ENCODE measurements around the gene ARMH3. TPM values are rescaled to one million over a fixed set of nuclear protein-coding genes. Genes with fewer than 3 reads are reported as not detected.

Gene ARMH3
- total and polyA plus RNA-seq, 4 donors, result 14.0 to 25.1 (median 20.8) TPM

DNA sequence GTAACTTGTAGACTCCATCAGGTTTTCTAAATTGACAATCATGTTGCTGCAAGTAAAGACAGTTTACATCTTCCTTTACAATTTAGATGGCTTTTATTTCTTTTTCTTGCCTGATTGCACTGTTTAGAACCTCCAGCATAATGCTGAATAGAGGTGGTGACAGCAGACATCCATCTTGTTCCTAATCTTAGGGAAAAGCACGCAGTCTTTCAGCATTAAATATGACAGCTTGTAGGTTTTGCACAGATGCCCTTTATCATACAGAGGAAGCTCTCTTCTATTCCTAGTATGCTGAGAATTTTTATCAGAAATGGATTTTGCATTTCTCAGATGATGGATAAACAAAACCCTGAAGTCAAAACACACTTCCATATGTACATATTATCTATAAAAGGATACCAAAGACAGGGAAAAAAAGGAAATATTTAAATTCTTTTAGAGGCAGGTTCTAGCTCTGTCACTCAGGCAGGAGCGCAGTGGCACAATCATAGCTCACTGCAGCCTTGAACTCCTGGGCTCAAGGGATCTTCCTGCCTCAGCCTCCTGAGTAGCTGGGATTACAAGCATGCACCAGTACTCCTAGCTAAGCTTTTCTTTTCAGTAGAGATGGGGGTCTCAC is 143.3 kb downstream of the ARMH3 start:
- Histone ChIP-seq H3K4me3 (ENCODE audit: low read depth, low read length) (no peak overlapping the region), H3K4me1 (ENCODE audit: control insufficient read depth, insufficient read depth, low read length) (no peaks in the 10 kb centered on the region), H3K9me3 (ENCODE audit: control insufficient read depth, insufficient read depth, low read length) (no peaks in the 10 kb centered on the region), H3K27me3 (ENCODE audit: control insufficient read depth, insufficient read depth, low read length) (no peaks in the 10 kb centered on the region), H3K36me3 (ENCODE audit: control insufficient read depth, insufficient read depth, low read length) (peaks cover 5% of the 10 kb centered on the region), H3K27ac (ENCODE audit: low read depth, low read length) (no peak overlapping the region)
- no peak for DNase-seq (ENCODE audit: low read depth in 4 of 6, low spot score in 6 of 6)
- WGBS (ENCODE audit: insufficient coverage), result 100% methylated on average over 1 of the region's 2 CpGs

- Histone ChIP-seq H3K9me3 (ENCODE audit: control insufficient read depth, insufficient read depth, low read length) (no peaks in the 10 kb centered on the region), H3K27ac (ENCODE audit: low read depth, low read length) (no peak overlapping the region), H3K4me3 (ENCODE audit: low read depth, low read length) (no peak overlapping the region), H3K4me1 (ENCODE audit: control insufficient read depth, insufficient read depth, low read length) (peaks cover 6% of the 10 kb centered on the region), H3K36me3 (ENCODE audit: control insufficient read depth, insufficient read depth, low read length) (peaks cover 3% of the 10 kb centered on the region), H3K27me3 (ENCODE audit: control insufficient read depth, insufficient read depth, low read length) (no peaks in the 10 kb centered on the region)
- no peak for DNase-seq (ENCODE audit: low read depth in 4 of 6, low spot score in 6 of 6)
- WGBS (ENCODE audit: insufficient coverage), result 60% methylated on average over 1 of the region's 4 CpGs
Measured at GRCh38 chr10:101906586-101907183, 149.3 kb downstream of the ARMH3 start.

DNA sequence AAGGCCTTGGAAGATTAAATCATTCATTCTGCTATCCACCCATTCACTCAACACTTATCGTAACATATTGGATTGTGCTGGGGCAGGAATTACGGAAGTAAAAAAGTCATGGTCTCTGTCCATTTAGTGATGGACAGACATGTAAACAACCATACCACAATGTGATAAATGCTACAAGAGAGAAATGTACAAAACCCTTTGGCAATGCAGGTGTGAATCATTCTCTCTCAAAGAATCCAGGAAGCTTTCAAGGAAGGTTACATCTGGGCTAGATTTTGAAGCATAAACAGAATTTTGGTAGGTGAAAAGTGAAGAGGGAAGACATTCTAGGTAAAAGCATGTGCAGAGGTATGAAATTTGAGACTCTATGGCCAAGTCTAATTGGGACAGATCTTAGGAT is 150.7 kb downstream of the ARMH3 start:
- H3K36me3 ChIP-seq (ENCODE audit: control insufficient read depth, insufficient read depth, low read length), result no peaks in the 10 kb centered on the region
- no peak overlapping the region for H3K4me3 ChIP-seq (ENCODE audit: low read depth, low read length)
- WGBS (ENCODE audit: insufficient coverage), result no CpG with 5 or more reads among the region's 2 CpGs
- peaks cover 9% of the 10 kb centered on the region for H3K4me1 ChIP-seq (ENCODE audit: control insufficient read depth, insufficient read depth, low read length)
- no peaks in the 10 kb centered on the region for H3K9me3 ChIP-seq (ENCODE audit: control insufficient read depth, insufficient read depth, low read length)
- DNase-seq (ENCODE audit: low read depth in 4 of 6, low spot score in 6 of 6), result no peak
- H3K27ac ChIP-seq (ENCODE audit: low read depth, low read length), result no peak overlapping the region
- no peaks in the 10 kb centered on the region for H3K27me3 ChIP-seq (ENCODE audit: control insufficient read depth, insufficient read depth, low read length)

DNA sequence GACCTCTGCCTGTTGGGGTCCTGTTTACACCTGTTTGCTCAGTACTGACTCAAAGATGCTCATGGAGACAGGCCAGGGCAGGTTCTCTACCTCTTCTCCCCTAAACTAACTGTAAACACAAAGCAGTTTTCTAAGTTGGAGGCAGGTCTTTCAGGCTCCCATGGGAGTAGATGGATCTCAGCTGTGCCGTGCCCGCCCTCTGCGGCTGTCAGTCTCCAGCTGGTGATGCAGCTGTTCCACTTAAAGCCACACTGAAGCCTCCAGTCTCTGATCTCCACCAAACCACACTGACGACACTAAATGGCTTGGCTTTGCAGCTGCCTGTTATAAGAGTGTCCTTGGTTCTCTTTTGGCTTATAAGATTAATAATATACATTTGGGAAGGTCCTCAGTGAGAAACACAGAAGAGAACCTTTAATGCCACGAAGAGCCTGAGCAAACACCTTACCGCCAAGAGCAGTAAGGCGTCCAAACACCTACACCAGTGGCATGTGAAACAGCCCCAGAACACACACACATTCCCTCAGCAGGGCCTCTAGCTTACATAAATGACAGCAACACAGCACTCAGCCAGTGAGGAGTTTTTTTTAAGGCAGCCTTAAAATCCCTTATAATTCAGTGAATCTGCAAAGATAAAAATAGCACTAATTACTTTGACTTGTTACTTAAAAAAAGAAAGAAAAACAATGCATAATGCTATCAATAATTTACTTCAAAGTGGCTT is 152.0 kb downstream of the ARMH3 start:
- H3K9me3 ChIP-seq (ENCODE audit: control insufficient read depth, insufficient read depth, low read length), result no peaks in the 10 kb centered on the region
- H3K36me3 ChIP-seq (ENCODE audit: control insufficient read depth, insufficient read depth, low read length), result no peaks in the 10 kb centered on the region
- H3K27ac ChIP-seq (ENCODE audit: low read depth, low read length), result no peak overlapping the region
- no peak overlapping the region for H3K4me3 ChIP-seq (ENCODE audit: low read depth, low read length)
- peak in 2 of 6 donors; percentile 53 to 64 for DNase-seq (ENCODE audit: low read depth in 4 of 6, low spot score in 6 of 6)
- peaks cover 9% of the 10 kb centered on the region for H3K4me1 ChIP-seq (ENCODE audit: control insufficient read depth, insufficient read depth, low read length)
- no peaks in the 10 kb centered on the region for H3K27me3 ChIP-seq (ENCODE audit: control insufficient read depth, insufficient read depth, low read length)
- 53% methylated on average over 3 of the region's 7 CpGs for WGBS (ENCODE audit: insufficient coverage)

- no peak overlapping the region for H3K27ac ChIP-seq (ENCODE audit: low read depth, low read length)
- no peak overlapping the region for H3K4me3 ChIP-seq (ENCODE audit: low read depth, low read length)
- WGBS (ENCODE audit: insufficient coverage), result no CpG with 5 or more reads among the region's 4 CpGs
- no peaks in the 10 kb centered on the region for H3K9me3 ChIP-seq (ENCODE audit: control insufficient read depth, insufficient read depth, low read length)
- peaks cover 12% of the 10 kb centered on the region for H3K4me1 ChIP-seq (ENCODE audit: control insufficient read depth, insufficient read depth, low read length)
- no peaks in the 10 kb centered on the region for H3K36me3 ChIP-seq (ENCODE audit: control insufficient read depth, insufficient read depth, low read length)
- DNase-seq (ENCODE audit: low read depth in 4 of 6, low spot score in 6 of 6), result no peak
- no peaks in the 10 kb centered on the region for H3K27me3 ChIP-seq (ENCODE audit: control insufficient read depth, insufficient read depth, low read length)
Measured at GRCh38 chr10:101902820-101903145, 153.2 kb downstream of the ARMH3 start.

- no peaks in the 10 kb centered on the region for H3K9me3 ChIP-seq (ENCODE audit: control insufficient read depth, insufficient read depth, low read length)
- no peak overlapping the region for H3K4me3 ChIP-seq (ENCODE audit: low read depth, low read length)
Measured at GRCh38 chr10:101902032-101902819, 153.7 kb downstream of the ARMH3 start.

DNA sequence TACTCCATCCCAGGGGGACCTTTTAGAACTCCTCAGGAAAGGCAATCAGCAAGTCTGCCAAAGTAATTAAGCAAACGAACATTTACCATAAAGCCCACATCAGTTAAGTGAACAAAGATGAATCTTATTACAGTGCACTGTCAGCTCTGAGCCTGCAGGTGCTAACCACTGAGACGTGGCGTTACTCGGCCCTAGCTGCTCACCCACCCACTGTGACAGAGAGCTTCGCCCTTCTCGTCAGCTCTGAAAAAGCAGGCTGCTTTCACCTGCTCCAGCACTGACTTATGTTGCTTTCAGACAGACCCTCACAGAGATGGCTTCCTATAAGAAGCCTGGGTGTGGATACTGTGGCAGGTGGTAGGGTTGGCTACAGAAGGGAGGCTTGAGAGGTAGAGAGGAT is 154.6 kb downstream of the ARMH3 start:
- no peak overlapping the region for H3K4me3 ChIP-seq (ENCODE audit: low read depth, low read length)
- no peaks in the 10 kb centered on the region for H3K36me3 ChIP-seq (ENCODE audit: control insufficient read depth, insufficient read depth, low read length)
- peak in 1 of 6 donors; percentile 94 for DNase-seq (ENCODE audit: low read depth in 4 of 6, low spot score in 6 of 6)
- WGBS (ENCODE audit: insufficient coverage), result 12% methylated on average over 4 of the region's 6 CpGs
- peaks cover 12% of the 10 kb centered on the region for H3K4me1 ChIP-seq (ENCODE audit: control insufficient read depth, insufficient read depth, low read length)
- no peaks in the 10 kb centered on the region for H3K9me3 ChIP-seq (ENCODE audit: control insufficient read depth, insufficient read depth, low read length)
- H3K27ac ChIP-seq (ENCODE audit: low read depth, low read length), result no peak overlapping the region
- H3K27me3 ChIP-seq (ENCODE audit: control insufficient read depth, insufficient read depth, low read length), result no peaks in the 10 kb centered on the region

More at GRCh38 chr10:101902032-101902819, 153.7 kb downstream of the ARMH3 start:
- peak in 2 of 6 donors; percentile 16 to 89 for DNase-seq (ENCODE audit: low read depth in 4 of 6, low spot score in 6 of 6)
- no peaks in the 10 kb centered on the region for H3K27me3 ChIP-seq (ENCODE audit: control insufficient read depth, insufficient read depth, low read length)
- H3K27ac ChIP-seq (ENCODE audit: low read depth, low read length), result no peak overlapping the region
- WGBS (ENCODE audit: insufficient coverage), result 83% methylated on average over 3 of the region's 7 CpGs
- no peaks in the 10 kb centered on the region for H3K36me3 ChIP-seq (ENCODE audit: control insufficient read depth, insufficient read depth, low read length)
- H3K4me1 ChIP-seq (ENCODE audit: control insufficient read depth, insufficient read depth, low read length), result peaks cover 12% of the 10 kb centered on the region

DNA sequence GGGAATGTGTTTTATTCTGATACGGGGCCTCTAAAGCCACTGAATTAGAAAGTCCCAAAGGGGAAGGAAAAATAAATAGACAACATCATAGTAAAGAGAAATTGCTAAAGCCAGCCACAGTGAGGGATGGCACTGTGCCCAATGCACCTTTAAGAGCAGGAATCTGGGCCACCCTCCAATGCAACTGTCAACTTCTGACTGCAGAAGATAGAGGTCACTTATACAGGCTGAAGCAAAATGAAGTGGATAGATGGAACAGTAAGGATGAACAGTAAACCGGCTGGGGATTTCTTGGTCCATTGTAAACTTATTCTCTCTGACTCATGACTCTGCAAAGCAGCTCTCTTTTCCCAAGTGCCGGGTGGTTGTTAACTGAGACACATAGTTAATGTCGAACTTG is 158.3 kb downstream of the ARMH3 start:
- no peak overlapping the region for H3K27ac ChIP-seq (ENCODE audit: low read depth, low read length)
- peak in 2 of 6 donors; percentile 18 to 46 for DNase-seq (ENCODE audit: low read depth in 4 of 6, low spot score in 6 of 6)
- H3K4me3 ChIP-seq (ENCODE audit: low read depth, low read length), result no peak overlapping the region
- peaks cover 6% of the 10 kb centered on the region for H3K4me1 ChIP-seq (ENCODE audit: control insufficient read depth, insufficient read depth, low read length)
- H3K9me3 ChIP-seq (ENCODE audit: control insufficient read depth, insufficient read depth, low read length), result no peaks in the 10 kb centered on the region
- no peaks in the 10 kb centered on the region for H3K27me3 ChIP-seq (ENCODE audit: control insufficient read depth, insufficient read depth, low read length)
- WGBS (ENCODE audit: insufficient coverage), result no CpG with 5 or more reads among the region's 4 CpGs
- H3K36me3 ChIP-seq (ENCODE audit: control insufficient read depth, insufficient read depth, low read length), result no peaks in the 10 kb centered on the region

GRCh38 chr10:101896225-101896877 is 159.6 kb downstream of the ARMH3 start:
- no peaks in the 10 kb centered on the region for H3K27me3 ChIP-seq (ENCODE audit: control insufficient read depth, insufficient read depth, low read length)
- H3K4me3 ChIP-seq (ENCODE audit: low read depth, low read length), result no peak overlapping the region
- H3K27ac ChIP-seq (ENCODE audit: low read depth, low read length), result no peak overlapping the region
- 73% methylated on average over 1 of the region's 1 CpG for WGBS (ENCODE audit: insufficient coverage)
- DNase-seq (ENCODE audit: low read depth in 4 of 6, low spot score in 6 of 6), result no peak
- no peaks in the 10 kb centered on the region for H3K9me3 ChIP-seq (ENCODE audit: control insufficient read depth, insufficient read depth, low read length)
- H3K4me1 ChIP-seq (ENCODE audit: control insufficient read depth, insufficient read depth, low read length), result peaks cover 5% of the 10 kb centered on the region
- H3K36me3 ChIP-seq (ENCODE audit: control insufficient read depth, insufficient read depth, low read length), result no peaks in the 10 kb centered on the region
